MCF 10A (cell line): ENCODE results near the gene PCDHA9. TPM values are rescaled to one million over a fixed set of nuclear protein-coding genes. Genes with fewer than 3 reads are reported as not detected.
"Not testable (repeated sequence)": the region's sequence is repeated elsewhere in the genome, so short reads cannot be mapped to it uniquely, and the experiment has no call there.

Experiments used
- BruUV-seq: library from RNA; stranded (reverse); fragments of 400-500 nt; replicated peaks from 2 replicates; lab custom pipeline; 2021; lab: Mats Ljungman, UMichigan
- CTCF ChIA-PET: fragments of 300-600 bp; sonication (Branson Sonifier 250); formaldehyde crosslinking; extraction: SDS; loops from one replicate; lab custom pipeline; 2021; ENCODE audit warnings: antibody characterized with exemption, inconsistent platforms; lab: Yijun Ruan, JAX
- POLR2A ChIA-PET: fragments of 300-600, 350-650 bp; sonication (Branson Sonifier 250); formaldehyde crosslinking; extraction: SDS; loops from one replicate; lab custom pipeline; 2020; ENCODE audit warnings: antibody characterized with exemption, inconsistent platforms; lab: Yijun Ruan, JAX
- DNase-seq: peaks from one replicate; pipeline ENCODE4 v3.0.0-alpha.2; 2018; ENCODE audit not compliant: unreplicated experiment
- H3K27ac Mint-ChIP-seq: one replicate; pipeline ENCODE4 v1.8.0; 2022; ENCODE audit warnings: mild to moderate bottlenecking, low read depth, mixed read lengths; ENCODE audit not compliant: unreplicated experiment
- H3K27me3 Mint-ChIP-seq: one replicate; pipeline ENCODE4 v1.8.0; 2022; ENCODE audit warnings: mixed read lengths; ENCODE audit not compliant: insufficient read depth, unreplicated experiment
- H3K36me3 Mint-ChIP-seq: one replicate; pipeline ENCODE4 v1.8.0; 2022; ENCODE audit warnings: mild to moderate bottlenecking, moderate library complexity, mixed read lengths; ENCODE audit not compliant: insufficient read depth, unreplicated experiment
- H3K4me1 Mint-ChIP-seq: one replicate; pipeline ENCODE4 v1.8.0; 2022; ENCODE audit warnings: mixed read lengths; ENCODE audit not compliant: insufficient read depth, unreplicated experiment
- H3K4me3 Mint-ChIP-seq: one replicate; pipeline ENCODE4 v1.8.0; 2022; ENCODE audit warnings: mild to moderate bottlenecking, moderate library complexity, mixed read lengths; ENCODE audit not compliant: unreplicated experiment
- H3K9me3 Mint-ChIP-seq: one replicate; pipeline ENCODE4 v1.8.0; 2022; ENCODE audit warnings: mixed read lengths; ENCODE audit not compliant: unreplicated experiment
- intact Hi-C: fragments of 100-400 bp; cut with micrococcal nuclease; formaldehyde crosslinking; loops from 2 replicates; pipeline ENCODE4 v1.14.1; 2022
- total RNA-seq: library from RNA; stranded (reverse); gene quantifications from 2 replicates; pipeline ENCODE4 v1.2.3, GENCODE V29; 2022
- TF ChIP-seq, protein P1 (sequence below): fragments of 200-600 bp; IDR thresholded peaks from one replicate; pipeline ENCODE4 v1.8.0; 2022; ENCODE audit warnings: antibody characterized with exemption, mild to moderate bottlenecking; ENCODE audit not compliant: unreplicated experiment

PCDHA9 gene
- total RNA-seq, 1 experiment from 2014 or later: 0.28 TPM

DNA sequence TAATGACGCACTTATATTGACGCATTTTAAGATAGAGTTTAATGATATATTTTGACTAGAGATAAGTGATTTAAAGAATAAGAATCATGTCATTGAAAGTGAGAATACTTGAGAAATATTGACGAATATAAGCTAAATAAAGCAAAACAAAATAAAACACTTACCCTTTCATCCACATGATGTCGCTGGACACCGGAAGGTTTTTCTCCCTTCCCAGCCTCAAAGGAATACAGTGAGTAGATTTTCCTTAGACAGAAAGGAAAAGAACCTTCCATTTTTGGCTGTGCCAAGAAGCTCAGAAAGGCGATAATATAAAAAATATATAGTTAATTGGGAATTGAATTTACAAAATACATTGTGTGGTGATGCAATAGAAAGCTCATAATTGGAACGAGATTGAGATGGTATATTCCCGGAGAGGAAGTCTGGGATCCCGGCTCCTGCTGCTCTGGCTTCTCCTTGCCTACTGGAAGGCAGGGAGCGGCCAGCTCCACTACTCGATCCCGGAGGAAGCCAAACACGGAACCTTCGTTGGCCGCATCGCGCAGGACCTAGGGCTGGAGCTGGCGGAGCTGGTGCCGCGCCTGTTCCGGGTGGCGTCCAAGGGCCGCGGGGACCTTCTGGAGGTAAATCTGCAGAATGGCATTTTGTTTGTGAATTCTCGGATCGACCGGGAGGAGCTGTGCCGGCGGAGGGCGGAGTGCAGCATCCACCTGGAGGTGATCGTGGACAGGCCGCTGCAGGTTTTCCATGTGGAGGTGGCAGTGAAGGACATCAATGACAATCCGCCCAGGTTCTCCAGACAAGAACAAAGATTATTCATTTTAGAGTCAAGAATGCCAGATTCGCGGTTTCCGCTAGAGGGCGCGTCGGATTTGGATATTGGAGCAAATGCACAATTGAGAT is 26.6 kb upstream of the PCDHA9 start, which contains the start of gene PCDHA5:
Gene PCDHA5, plus strand, starts transcription at position 239 of the 906 bp plus-strand sequence.
- Mint-ChIP-seq H3K36me3 (peaks cover 5% of the 10 kb centered on the region), H3K4me3 (no peak within 1 kb of the TSS), H3K4me1 (no peaks in the 10 kb centered on the region), H3K27me3 (peaks cover 2% of the 10 kb centered on the region), H3K9me3 (no peaks in the 10 kb centered on the region), H3K27ac (no peak within 1 kb of the TSS)
- TF ChIP-seq, protein P1, sequence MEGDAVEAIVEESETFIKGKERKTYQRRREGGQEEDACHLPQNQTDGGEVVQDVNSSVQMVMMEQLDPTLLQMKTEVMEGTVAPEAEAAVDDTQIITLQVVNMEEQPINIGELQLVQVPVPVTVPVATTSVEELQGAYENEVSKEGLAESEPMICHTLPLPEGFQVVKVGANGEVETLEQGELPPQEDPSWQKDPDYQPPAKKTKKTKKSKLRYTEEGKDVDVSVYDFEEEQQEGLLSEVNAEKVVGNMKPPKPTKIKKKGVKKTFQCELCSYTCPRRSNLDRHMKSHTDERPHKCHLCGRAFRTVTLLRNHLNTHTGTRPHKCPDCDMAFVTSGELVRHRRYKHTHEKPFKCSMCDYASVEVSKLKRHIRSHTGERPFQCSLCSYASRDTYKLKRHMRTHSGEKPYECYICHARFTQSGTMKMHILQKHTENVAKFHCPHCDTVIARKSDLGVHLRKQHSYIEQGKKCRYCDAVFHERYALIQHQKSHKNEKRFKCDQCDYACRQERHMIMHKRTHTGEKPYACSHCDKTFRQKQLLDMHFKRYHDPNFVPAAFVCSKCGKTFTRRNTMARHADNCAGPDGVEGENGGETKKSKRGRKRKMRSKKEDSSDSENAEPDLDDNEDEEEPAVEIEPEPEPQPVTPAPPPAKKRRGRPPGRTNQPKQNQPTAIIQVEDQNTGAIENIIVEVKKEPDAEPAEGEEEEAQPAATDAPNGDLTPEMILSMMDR: peak; percentile 19
- no TSS peak for BruUV-seq
- DNase-seq: peak; percentile 17
- intact Hi-C loops: no loop called here
- ChIA-PET POLR2A (interaction anchor here (1.0 kb wide), 1 partner anchor 54 kb away, joined by 3 read pairs; no protein-coding TSS in a partner anchor), CTCF (interaction anchor here (0.6 to 3.7 kb wide), 4 partner anchors 14 to 355 kb away, joined by 3 to 12 read pairs (median 5); partner anchors contain the start of gene PCDHA4)

DNA sequence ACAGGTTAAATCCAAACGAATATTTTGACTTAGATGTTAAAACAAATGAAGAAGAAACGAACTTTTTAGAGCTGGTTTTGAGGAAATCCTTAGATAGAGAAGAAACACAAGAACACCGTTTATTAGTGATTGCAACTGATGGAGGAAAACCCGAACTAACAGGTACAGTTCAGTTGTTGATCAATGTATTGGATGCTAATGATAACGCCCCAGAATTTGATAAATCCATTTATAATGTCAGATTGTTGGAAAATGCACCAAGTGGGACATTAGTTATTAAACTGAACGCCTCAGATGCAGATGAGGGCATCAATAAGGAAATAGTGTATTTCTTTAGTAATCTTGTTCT is 25.9 kb upstream of the PCDHA9 start:
- no TSS peak for BruUV-seq
- Mint-ChIP-seq H3K4me1 (no peaks in the 10 kb centered on the region), H3K9me3 (no peaks in the 10 kb centered on the region), H3K27me3 (no peaks in the 10 kb centered on the region), H3K4me3 (no peak overlapping the region), H3K27ac (no peak overlapping the region), H3K36me3 (peaks cover 5% of the 10 kb centered on the region)
- no peak for DNase-seq
- intact Hi-C loops: no loop called here
- ChIA-PET CTCF (interaction anchor here (1.1 kb wide), 1 partner anchor 15 kb away, joined by 7 read pairs; the partner anchor contains the start of gene PCDHA4), POLR2A (no interaction called here)
- TF ChIP-seq, protein P1: peak; percentile 1

- DNase-seq, BruUV-seq, POLR2A ChIA-PET, intact Hi-C loops, CTCF ChIA-PET, H3K9me3 Mint-ChIP-seq, H3K4me1 Mint-ChIP-seq, H3K27me3 Mint-ChIP-seq, H3K27ac Mint-ChIP-seq, H3K4me3 Mint-ChIP-seq, H3K36me3 Mint-ChIP-seq: not testable (repeated sequence)
These were observed 25.2 kb upstream of the PCDHA9 start for GRCh38 chr5:140822969-140823368.

- H3K36me3 Mint-ChIP-seq: peaks cover 5% of the 10 kb centered on the region
- CTCF ChIA-PET: no interaction called here
- intact Hi-C loops: no loop called here
- no peak overlapping the region for H3K4me3 Mint-ChIP-seq
- no peaks in the 10 kb centered on the region for H3K27me3 Mint-ChIP-seq
- no peaks in the 10 kb centered on the region for H3K9me3 Mint-ChIP-seq
- TF ChIP-seq, protein P1: no peak
- BruUV-seq: no TSS peak
- no peak overlapping the region for H3K27ac Mint-ChIP-seq
- POLR2A ChIA-PET: no interaction called here
- H3K4me1 Mint-ChIP-seq: no peaks in the 10 kb centered on the region
- DNase-seq: no peak
These were observed 24.7 kb upstream of the PCDHA9 start for GRCh38 chr5:140823475-140823874.
